Measurements from ENCODE around the gene MBD5.

DNA sequence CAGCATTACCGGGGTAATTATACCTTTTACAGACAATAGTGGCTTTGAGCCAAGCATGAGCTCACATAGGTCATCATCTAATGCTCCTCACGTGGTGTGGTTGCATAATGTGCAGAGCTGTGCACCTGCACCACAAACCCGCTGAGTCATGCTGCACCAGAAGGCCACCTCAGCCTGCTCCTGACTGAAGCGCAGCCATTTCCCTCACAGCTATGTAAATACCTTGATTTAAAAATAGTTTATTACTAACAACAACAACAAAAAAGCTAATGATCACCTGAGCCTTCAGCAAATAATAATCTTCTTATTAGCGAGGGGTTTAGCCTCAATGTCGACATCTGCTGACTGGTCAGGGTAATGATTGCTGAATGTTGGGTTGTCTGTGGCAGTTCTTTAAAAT is 238.8 kb downstream of the MBD5 start:
- TF ChIP-seq CTCF (IDR thresholded peaks at IDR 0.05) (no peak), KDM5A (IDR thresholded peaks at IDR 0.05) (no peak), RFX5 (IDR thresholded peaks at IDR 0.05) (no peak), EP300 (IDR thresholded peaks at IDR 0.05) (no peak), POLR2A (IDR thresholded peaks at IDR 0.05; ENCODE audit: low read length) (no peak), JUN (IDR thresholded peaks at IDR 0.05) (no peak)
- TF ChIP-seq, protein P1, sequence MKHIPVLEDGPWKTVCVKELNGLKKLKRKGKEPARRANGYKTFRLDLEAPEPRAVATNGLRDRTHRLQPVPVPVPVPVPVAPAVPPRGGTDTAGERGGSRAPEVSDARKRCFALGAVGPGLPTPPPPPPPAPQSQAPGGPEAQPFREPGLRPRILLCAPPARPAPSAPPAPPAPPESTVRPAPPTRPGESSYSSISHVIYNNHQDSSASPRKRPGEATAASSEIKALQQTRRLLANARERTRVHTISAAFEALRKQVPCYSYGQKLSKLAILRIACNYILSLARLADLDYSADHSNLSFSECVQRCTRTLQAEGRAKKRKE (CRISPR knock-in tag; IDR thresholded peaks at IDR 0.05; ENCODE audit: low read depth): no peak
- TF ChIP-seq, protein P2, sequence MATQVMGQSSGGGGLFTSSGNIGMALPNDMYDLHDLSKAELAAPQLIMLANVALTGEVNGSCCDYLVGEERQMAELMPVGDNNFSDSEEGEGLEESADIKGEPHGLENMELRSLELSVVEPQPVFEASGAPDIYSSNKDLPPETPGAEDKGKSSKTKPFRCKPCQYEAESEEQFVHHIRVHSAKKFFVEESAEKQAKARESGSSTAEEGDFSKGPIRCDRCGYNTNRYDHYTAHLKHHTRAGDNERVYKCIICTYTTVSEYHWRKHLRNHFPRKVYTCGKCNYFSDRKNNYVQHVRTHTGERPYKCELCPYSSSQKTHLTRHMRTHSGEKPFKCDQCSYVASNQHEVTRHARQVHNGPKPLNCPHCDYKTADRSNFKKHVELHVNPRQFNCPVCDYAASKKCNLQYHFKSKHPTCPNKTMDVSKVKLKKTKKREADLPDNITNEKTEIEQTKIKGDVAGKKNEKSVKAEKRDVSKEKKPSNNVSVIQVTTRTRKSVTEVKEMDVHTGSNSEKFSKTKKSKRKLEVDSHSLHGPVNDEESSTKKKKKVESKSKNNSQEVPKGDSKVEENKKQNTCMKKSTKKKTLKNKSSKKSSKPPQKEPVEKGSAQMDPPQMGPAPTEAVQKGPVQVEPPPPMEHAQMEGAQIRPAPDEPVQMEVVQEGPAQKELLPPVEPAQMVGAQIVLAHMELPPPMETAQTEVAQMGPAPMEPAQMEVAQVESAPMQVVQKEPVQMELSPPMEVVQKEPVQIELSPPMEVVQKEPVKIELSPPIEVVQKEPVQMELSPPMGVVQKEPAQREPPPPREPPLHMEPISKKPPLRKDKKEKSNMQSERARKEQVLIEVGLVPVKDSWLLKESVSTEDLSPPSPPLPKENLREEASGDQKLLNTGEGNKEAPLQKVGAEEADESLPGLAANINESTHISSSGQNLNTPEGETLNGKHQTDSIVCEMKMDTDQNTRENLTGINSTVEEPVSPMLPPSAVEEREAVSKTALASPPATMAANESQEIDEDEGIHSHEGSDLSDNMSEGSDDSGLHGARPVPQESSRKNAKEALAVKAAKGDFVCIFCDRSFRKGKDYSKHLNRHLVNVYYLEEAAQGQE (IDR thresholded peaks at IDR 0.05): no peak
- TF ChIP-seq, protein P3, sequence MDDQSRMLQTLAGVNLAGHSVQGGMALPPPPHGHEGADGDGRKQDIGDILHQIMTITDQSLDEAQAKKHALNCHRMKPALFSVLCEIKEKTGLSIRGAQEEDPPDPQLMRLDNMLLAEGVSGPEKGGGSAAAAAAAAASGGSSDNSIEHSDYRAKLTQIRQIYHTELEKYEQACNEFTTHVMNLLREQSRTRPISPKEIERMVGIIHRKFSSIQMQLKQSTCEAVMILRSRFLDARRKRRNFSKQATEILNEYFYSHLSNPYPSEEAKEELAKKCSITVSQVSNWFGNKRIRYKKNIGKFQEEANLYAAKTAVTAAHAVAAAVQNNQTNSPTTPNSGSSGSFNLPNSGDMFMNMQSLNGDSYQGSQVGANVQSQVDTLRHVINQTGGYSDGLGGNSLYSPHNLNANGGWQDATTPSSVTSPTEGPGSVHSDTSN (IDR thresholded peaks at IDR 0.05): no peak

Data from A549 (cell line).